Measurements from ENCODE around the gene POLR3A.

- TF ChIP-seq CTCF (IDR thresholded peaks at IDR 0.05; ENCODE audit: poor library complexity) = no peak
- TF ChIP-seq EZH2 (IDR thresholded peaks at IDR 0.05; ENCODE audit: borderline replicate concordance) = no peak
These were observed 12.9 kb upstream of the POLR3A start for GRCh38 chr10:78042058-78042751.

Data from hepatocyte (in vitro differentiated cells).